Ishikawa (cell line): ENCODE measurements around the gene LUZP2.

Source experiments
- CEBPB ChIP-seq: IDR thresholded peaks from 2 replicates; pipeline ENCODE4 v1.6.1; 2012
- CREB1 ChIP-seq: IDR thresholded peaks from 2 replicates; pipeline ENCODE4 v1.6.1; 2012; ENCODE audit warnings: low read depth
- EGR1 ChIP-seq: IDR thresholded peaks from 2 replicates; pipeline ENCODE4 v1.6.1; 2012
- EP300 ChIP-seq: IDR thresholded peaks from 2 replicates; pipeline ENCODE4 v1.6.1; 2012; ENCODE audit warnings: borderline replicate concordance
- FOXM1 ChIP-seq: IDR thresholded peaks from 2 replicates; pipeline ENCODE4 v1.6.1; 2012; ENCODE audit warnings: low read depth, borderline replicate concordance
- MAX ChIP-seq: IDR thresholded peaks from 2 replicates; pipeline ENCODE4 v1.6.1; 2012
- NFIC ChIP-seq: IDR thresholded peaks from 2 replicates; pipeline ENCODE4 v1.6.1; 2012
- RAD21 ChIP-seq: IDR thresholded peaks from 2 replicates; pipeline ENCODE4 v1.6.1; 2012; ENCODE audit warnings: low read depth
- REST ChIP-seq: IDR thresholded peaks from 2 replicates; pipeline ENCODE4 v1.6.1; 2012; ENCODE audit warnings: low read depth, mild to moderate bottlenecking
- TAF1 ChIP-seq: IDR thresholded peaks from 2 replicates; pipeline ENCODE4 v1.6.1; 2012; ENCODE audit warnings: low read depth, mild to moderate bottlenecking
- TCF12 ChIP-seq: IDR thresholded peaks from 2 replicates; pipeline ENCODE4 v1.6.1; 2012; ENCODE audit warnings: low read depth
- TEAD4 ChIP-seq: IDR thresholded peaks from 2 replicates; pipeline ENCODE4 v1.6.1; 2012
- USF1 ChIP-seq: IDR thresholded peaks from 2 replicates; pipeline ENCODE4 v1.6.1; 2012
- YY1 ChIP-seq: IDR thresholded peaks from 2 replicates; pipeline ENCODE4 v1.6.1; 2012; ENCODE audit warnings: low read depth
- ZBTB7A ChIP-seq: IDR thresholded peaks from 2 replicates; pipeline ENCODE4 v1.6.1; 2012; ENCODE audit warnings: low read depth

The LUZP2 gene

GRCh38 chr11:24575392-24575791 lies 78.5 kb downstream of the LUZP2 start:
- TF ChIP-seq MAX (no peak), TCF12 (no peak), FOXM1 (no peak), EP300 (no peak)

- TF ChIP-seq YY1 (no peak), USF1 (no peak), TCF12 (no peak), REST (no peak), EP300 (no peak), MAX (no peak), ZBTB7A (no peak), EGR1 (no peak), TEAD4 (no peak), NFIC (no peak), RAD21 (no peak), CREB1 (no peak), TAF1 (no peak), CEBPB (no peak), FOXM1 (no peak)
Measured at GRCh38 chr11:24585192-24585591, 88.3 kb downstream of the LUZP2 start.

- TF ChIP-seq REST (no peak), RAD21 (no peak), CREB1 (no peak), ZBTB7A (no peak), TCF12 (no peak), USF1 (no peak), CEBPB (no peak), TEAD4 (no peak), YY1 (no peak), TAF1 (no peak), MAX (no peak), EP300 (no peak), NFIC (no peak), EGR1 (no peak), FOXM1 (no peak)
Measured at GRCh38 chr11:24587635-24588034, 90.8 kb downstream of the LUZP2 start.

GRCh38 chr11:24588081-24588480 lies 91.2 kb downstream of the LUZP2 start:
- TF ChIP-seq CEBPB (no peak), EP300 (no peak), TEAD4 (no peak), USF1 (no peak), MAX (no peak), NFIC (no peak), ZBTB7A (no peak), TAF1 (no peak), CREB1 (no peak), EGR1 (no peak), YY1 (no peak), REST (no peak), RAD21 (no peak), TCF12 (no peak), FOXM1 (no peak)
